ENCODE measurements around the gene DKKL1.

The DKKL1 gene

DNA sequence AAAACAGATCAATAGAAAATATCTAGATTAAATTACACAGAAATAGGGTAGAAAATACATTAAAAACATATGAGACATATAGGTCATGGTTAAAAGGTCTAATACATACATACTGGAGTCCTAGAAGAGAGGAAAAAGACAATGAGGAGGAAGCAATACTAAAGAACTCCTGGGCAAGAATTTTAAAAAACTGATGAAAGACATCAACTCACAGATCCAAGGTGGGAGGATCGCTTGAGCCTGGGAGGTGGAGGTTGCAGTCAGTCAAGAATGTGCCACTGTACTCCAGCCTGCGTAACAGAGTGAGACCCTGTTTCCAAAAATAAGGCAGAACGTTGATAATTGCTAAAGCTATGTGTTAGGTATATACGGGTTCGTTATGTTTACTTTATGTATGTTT, 19.0 kb downstream of the DKKL1 start:
- Histone ChIP-seq H3K4me3 (ENCODE audit: insufficient read depth, low read depth, low read length) (no peak overlapping the region), H3K27me3 (ENCODE audit: control insufficient read depth, insufficient read depth, low read length, poor library complexity, severe bottlenecking) (no peaks in the 10 kb centered on the region), H3K4me1 (ENCODE audit: control insufficient read depth, insufficient read depth, low read length) (no peaks in the 10 kb centered on the region), H3K9me3 (ENCODE audit: control insufficient read depth, low read length) (no peaks in the 10 kb centered on the region), H3K27ac (ENCODE audit: insufficient read depth, low read depth, low read length, poor library complexity, severe bottlenecking) (no peak overlapping the region), H3K36me3 (ENCODE audit: control insufficient read depth, insufficient read depth, low read length) (no peaks in the 10 kb centered on the region)
- WGBS, 2 experiments: 82 to 91% methylated on average over 5 of the region's 5 CpGs

DNA sequence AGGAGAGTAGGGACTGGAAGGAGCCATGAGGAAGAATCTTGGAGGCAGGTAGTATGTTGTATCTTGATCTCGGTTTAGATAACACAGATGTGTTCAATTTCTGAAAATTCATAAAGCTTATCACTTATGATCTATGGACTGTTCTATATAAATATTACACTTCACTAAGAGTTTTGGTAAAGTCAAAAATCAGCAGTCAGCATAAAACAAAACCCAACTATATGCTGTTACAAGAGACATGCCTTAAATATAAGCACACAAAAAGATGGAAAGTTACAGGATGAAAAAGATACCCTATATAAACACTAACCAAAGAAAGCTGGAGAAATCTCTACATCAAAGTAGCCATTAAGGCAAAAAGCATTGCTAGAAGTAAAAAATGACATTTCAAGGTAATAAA, 19.9 kb downstream of the DKKL1 start:
- Histone ChIP-seq H3K9me3 (ENCODE audit: control insufficient read depth, low read length) (no peaks in the 10 kb centered on the region), H3K4me1 (ENCODE audit: control insufficient read depth, insufficient read depth, low read length) (no peaks in the 10 kb centered on the region), H3K27me3 (ENCODE audit: control insufficient read depth, insufficient read depth, low read length, poor library complexity, severe bottlenecking) (no peaks in the 10 kb centered on the region), H3K36me3 (ENCODE audit: control insufficient read depth, insufficient read depth, low read length) (no peaks in the 10 kb centered on the region), H3K4me3 (ENCODE audit: insufficient read depth, low read depth, low read length) (no peak overlapping the region), H3K27ac (ENCODE audit: insufficient read depth, low read depth, low read length, poor library complexity, severe bottlenecking) (no peak overlapping the region)
- 100% methylated on average over 1 of the region's 1 CpG; no CpG with 5 or more reads in 1 of the 2 experiments for WGBS, 2 experiments

DNA sequence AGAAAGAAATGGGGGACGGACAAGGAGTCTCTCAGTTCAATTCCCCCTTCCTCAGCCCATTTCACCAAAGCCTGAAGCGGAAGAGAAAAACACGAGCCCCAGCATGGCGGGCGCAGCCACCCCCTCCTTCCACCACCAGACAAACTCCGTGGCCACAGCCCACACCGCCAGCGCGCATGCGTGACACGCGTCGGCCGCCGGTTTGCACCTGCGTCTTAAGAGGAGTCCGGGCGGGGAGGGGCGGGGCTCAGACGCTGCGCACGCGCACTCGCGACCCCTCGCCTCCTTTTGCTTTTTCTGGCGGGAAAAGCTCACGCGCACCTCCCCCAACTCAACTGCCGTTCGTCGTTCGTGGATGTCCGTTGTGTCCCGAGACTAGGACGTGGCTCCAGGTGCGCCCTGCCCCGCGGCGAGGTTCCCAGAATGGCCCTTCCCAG, 24.3 kb downstream of the DKKL1 start, which contains the start of gene KASH5:
Gene KASH5 (plus strand): TSS at position 314 of the 437 bp plus-strand sequence. CDS start 2,635 bp downstream, outside the sequence.
- no peak within 1 kb of the TSS for H3K27ac ChIP-seq (ENCODE audit: insufficient read depth, low read depth, low read length, poor library complexity, severe bottlenecking)
- H3K4me3 ChIP-seq (ENCODE audit: insufficient read depth, low read depth, low read length): no peak within 1 kb of the TSS
- no peaks in the 10 kb centered on the region for H3K9me3 ChIP-seq (ENCODE audit: control insufficient read depth, low read length)
- H3K4me1 ChIP-seq (ENCODE audit: control insufficient read depth, insufficient read depth, low read length): peaks cover 3% of the 10 kb centered on the region
- WGBS, 2 experiments: 94% methylated on average over 40 of the region's 40 CpGs
- no peaks in the 10 kb centered on the region for H3K27me3 ChIP-seq (ENCODE audit: control insufficient read depth, insufficient read depth, low read length, poor library complexity, severe bottlenecking)
- H3K36me3 ChIP-seq (ENCODE audit: control insufficient read depth, insufficient read depth, low read length): no peaks in the 10 kb centered on the region

DNA sequence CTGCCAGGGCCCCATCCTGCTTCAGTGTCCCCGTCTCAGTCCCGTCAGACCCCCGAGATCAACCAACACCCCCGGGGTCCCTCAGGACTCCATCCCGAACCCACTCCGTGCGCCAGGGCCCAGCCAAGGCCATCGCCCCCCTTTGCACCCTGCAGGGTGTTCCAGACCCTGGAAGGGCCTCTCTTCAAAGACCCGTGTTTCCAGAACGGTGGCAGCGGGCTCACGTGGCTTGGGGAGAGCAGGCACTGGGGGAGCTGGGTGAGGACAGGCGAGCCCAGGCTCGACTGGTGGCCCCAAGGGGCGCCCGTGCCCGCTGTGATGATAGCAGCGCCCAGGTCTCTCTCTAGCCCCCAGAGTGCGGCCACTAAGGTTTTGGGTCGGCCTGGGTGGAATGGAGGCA, 25.7 kb downstream of the DKKL1 start:
- Histone ChIP-seq H3K27ac (ENCODE audit: insufficient read depth, low read depth, low read length, poor library complexity, severe bottlenecking) (no peak overlapping the region), H3K4me3 (ENCODE audit: insufficient read depth, low read depth, low read length) (no peak overlapping the region)
- 92 to 94% methylated on average over 20 of the region's 20 CpGs for WGBS, 2 experiments

DNA sequence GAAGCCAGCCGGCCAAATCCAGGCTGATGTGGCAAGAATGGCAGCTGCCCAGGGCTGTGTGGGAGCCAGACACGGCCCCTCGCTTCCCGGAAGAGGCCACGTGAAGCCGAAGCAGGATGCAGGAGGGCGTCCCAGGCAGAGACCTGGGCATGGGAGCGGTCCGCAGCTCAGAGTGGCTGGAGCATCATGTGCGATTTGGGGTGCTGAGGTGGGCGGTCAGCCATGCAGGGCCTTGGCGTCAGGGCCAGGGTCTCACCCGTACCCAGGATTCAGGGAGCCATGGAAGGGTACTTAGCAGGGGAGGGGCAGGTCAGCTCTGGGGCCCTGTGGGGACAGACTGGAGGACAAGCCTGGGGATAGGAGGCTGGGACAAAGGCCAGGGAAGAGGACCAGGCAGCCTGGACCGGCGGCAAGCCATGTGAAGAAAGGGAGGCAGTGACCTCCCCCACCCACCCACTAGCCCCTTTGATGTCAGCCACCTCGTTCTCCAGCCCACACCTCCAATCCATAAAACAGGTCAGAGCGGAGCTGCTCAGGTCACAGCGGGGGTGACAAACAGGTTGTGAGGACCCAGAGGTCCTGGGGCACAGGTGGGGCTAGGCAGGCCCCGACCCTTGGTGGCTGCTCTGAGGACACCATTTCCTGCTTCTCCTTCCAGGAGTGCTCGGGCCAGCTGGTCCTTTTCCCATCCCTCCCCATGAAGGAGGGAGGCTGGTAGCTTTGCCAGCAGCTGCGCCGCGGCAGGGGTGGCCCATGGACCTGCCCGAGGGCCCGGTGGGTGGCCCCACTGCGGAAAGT, 26.7 kb downstream of the DKKL1 start:
- Histone ChIP-seq H3K36me3 (ENCODE audit: control insufficient read depth, insufficient read depth, low read length) (no peaks in the 10 kb centered on the region), H3K4me3 (ENCODE audit: insufficient read depth, low read depth, low read length) (no peak overlapping the region), H3K27me3 (ENCODE audit: control insufficient read depth, insufficient read depth, low read length, poor library complexity, severe bottlenecking) (no peaks in the 10 kb centered on the region), H3K27ac (ENCODE audit: insufficient read depth, low read depth, low read length, poor library complexity, severe bottlenecking) (no peak overlapping the region), H3K4me1 (ENCODE audit: control insufficient read depth, insufficient read depth, low read length) (peaks cover 7% of the 10 kb centered on the region), H3K9me3 (ENCODE audit: control insufficient read depth, low read length) (no peaks in the 10 kb centered on the region)
- 82 to 83% methylated on average over 26 of the region's 26 CpGs for WGBS, 2 experiments

More for the DNA sequence above, 25.7 kb downstream of the DKKL1 start:
- H3K4me1 ChIP-seq (ENCODE audit: control insufficient read depth, insufficient read depth, low read length): peaks cover 7% of the 10 kb centered on the region
- no peaks in the 10 kb centered on the region for H3K9me3 ChIP-seq (ENCODE audit: control insufficient read depth, low read length)
- H3K27me3 ChIP-seq (ENCODE audit: control insufficient read depth, insufficient read depth, low read length, poor library complexity, severe bottlenecking): no peaks in the 10 kb centered on the region
- no peaks in the 10 kb centered on the region for H3K36me3 ChIP-seq (ENCODE audit: control insufficient read depth, insufficient read depth, low read length)

DNA sequence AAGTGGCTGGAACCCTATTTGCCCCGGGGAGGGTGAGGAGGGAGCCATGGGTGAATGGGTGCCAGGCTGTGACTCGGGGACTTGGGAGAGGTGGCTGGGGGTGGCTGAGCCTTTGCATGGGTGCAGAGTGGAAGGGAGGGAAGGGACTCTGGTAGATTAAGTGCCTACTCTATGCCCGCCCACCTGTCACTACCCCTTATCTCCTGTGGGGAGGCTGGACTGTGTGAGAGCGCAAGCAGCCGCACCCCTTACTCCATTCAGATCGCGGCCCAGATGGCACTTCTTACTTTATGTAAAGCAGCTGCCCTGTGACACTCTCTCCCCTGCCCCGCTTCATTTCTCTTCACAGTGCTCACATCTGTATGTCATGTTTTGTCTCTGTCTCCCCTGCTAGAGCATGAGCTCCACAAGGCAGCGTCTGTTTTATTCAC, 27.3 kb downstream of the DKKL1 start:
- Histone ChIP-seq H3K4me1 (ENCODE audit: control insufficient read depth, insufficient read depth, low read length) (peaks cover 13% of the 10 kb centered on the region), H3K36me3 (ENCODE audit: control insufficient read depth, insufficient read depth, low read length) (no peaks in the 10 kb centered on the region), H3K27ac (ENCODE audit: insufficient read depth, low read depth, low read length, poor library complexity, severe bottlenecking) (no peak overlapping the region), H3K27me3 (ENCODE audit: control insufficient read depth, insufficient read depth, low read length, poor library complexity, severe bottlenecking) (no peaks in the 10 kb centered on the region), H3K4me3 (ENCODE audit: insufficient read depth, low read depth, low read length) (no peak overlapping the region), H3K9me3 (ENCODE audit: control insufficient read depth, low read length) (no peaks in the 10 kb centered on the region)
- WGBS, 2 experiments: 80 to 81% methylated on average over 9 of the region's 9 CpGs

DNA sequence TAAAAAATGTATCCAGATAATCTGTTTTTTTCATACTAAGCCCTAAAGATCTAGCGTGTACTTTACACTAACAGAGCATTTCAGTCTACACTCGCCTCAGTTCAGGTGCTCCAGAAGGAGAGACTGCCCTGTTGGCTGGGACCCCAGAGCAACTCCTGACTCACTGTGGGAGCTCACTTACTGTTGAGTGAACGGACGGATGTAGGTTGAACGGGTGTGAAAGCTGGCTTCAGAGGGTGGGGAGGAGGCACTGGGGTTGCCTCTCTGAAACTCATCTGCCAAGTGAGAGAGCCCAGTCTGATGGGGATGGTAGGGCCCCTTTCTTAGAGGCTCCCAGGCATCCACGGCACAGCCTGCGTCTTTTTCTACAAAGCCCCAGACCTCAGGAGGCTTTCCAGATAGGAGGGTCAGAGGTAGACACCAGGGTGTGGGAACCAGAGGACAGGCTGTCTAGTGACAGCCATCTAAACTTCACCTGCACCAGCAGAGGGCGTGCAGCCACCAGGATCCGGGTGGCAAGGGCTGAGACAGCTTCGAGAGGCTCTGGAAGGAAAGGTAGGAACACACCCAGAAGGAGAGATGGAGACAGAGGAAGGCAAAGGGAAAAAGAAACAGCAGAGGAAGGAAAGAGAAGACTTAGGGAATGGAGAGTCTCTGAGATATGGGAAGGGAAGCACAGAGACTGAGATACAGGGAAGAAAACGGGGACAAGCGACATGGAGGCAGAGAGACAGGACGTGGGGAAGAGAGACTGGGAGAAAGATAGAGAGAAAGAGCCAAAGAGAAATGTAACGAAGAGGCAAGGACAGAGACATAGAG, 28.1 kb downstream of the DKKL1 start:
- no peaks in the 10 kb centered on the region for H3K36me3 ChIP-seq (ENCODE audit: control insufficient read depth, insufficient read depth, low read length)
- no peaks in the 10 kb centered on the region for H3K9me3 ChIP-seq (ENCODE audit: control insufficient read depth, low read length)
- H3K27me3 ChIP-seq (ENCODE audit: control insufficient read depth, insufficient read depth, low read length, poor library complexity, severe bottlenecking): no peaks in the 10 kb centered on the region
- H3K27ac ChIP-seq (ENCODE audit: insufficient read depth, low read depth, low read length, poor library complexity, severe bottlenecking): no peak overlapping the region
- 44 to 45% methylated on average over 14 of the region's 14 CpGs for WGBS, 2 experiments
- peaks cover 16% of the 10 kb centered on the region for H3K4me1 ChIP-seq (ENCODE audit: control insufficient read depth, insufficient read depth, low read length)
- H3K4me3 ChIP-seq (ENCODE audit: insufficient read depth, low read depth, low read length): no peak overlapping the region

DNA sequence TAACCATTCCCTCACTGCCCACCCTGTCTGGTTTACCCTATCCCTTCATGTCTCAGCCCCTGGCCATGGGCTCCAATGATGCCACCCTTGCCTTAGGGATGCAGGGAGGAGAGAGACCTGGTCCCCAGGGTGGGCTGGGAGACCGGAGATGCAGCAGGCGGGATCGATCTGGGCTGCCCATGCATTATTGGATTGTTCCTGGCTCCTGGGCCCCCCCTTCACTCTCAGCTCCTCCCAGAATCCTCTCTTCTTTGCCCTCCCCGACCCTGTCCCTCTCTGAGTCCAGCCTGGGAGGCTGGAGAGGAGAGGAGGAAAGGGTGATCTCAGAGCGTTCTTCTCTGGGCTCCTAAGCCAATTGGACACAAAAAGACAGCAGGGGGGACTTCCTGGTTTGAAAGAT, 30.2 kb downstream of the DKKL1 start:
- Histone ChIP-seq H3K4me3 (ENCODE audit: insufficient read depth, low read depth, low read length) (no peak overlapping the region), H3K4me1 (ENCODE audit: control insufficient read depth, insufficient read depth, low read length) (peaks cover 22% of the 10 kb centered on the region), H3K27ac (ENCODE audit: insufficient read depth, low read depth, low read length, poor library complexity, severe bottlenecking) (no peak overlapping the region), H3K9me3 (ENCODE audit: control insufficient read depth, low read length) (no peaks in the 10 kb centered on the region), H3K27me3 (ENCODE audit: control insufficient read depth, insufficient read depth, low read length, poor library complexity, severe bottlenecking) (no peaks in the 10 kb centered on the region), H3K36me3 (ENCODE audit: control insufficient read depth, insufficient read depth, low read length) (no peaks in the 10 kb centered on the region)
- WGBS, 2 experiments: 70 to 71% methylated on average over 4 to 5 of the region's 5 CpGs

DNA sequence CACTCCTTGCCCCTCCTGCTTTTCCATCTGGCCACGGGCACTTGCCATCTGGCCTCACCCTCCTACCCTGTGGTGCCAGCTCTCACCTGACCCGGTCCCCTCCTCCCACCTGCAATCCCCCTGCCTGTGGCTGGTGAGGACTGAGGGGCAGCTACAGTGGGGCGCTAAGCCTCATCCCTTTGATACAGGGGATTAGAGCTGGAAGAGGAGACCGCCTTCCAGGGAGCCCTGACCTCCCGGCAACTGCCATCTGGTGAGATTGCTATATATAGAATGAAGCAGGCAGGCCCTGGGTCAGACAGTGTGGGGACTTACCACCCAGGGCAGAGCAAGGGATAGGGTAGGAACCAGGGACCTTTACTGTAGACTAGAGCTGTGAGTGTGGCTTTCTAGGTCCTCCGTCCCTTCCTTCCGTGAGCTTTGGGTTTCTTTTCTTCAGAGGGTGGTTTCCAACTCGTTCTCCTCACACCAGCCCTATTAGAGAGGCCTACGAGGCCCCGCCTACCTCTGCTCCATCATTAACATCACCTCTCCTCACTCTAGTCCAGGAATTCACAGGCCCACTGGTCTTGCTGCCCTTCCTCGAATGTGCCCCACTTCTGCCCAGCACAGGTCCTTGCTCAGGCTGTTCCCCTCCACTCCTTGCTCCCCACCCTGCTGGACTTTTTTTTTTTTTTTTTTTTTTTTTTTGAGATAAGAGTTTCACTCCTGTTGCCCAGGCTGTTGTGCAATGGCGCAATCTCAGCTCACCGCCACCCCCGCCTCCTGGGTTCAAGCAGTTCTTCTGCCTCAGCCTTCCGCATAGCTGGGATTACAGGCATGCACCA, 32.1 kb downstream of the DKKL1 start:
- no peak overlapping the region for H3K27ac ChIP-seq (ENCODE audit: insufficient read depth, low read depth, low read length, poor library complexity, severe bottlenecking)
- H3K9me3 ChIP-seq (ENCODE audit: control insufficient read depth, low read length): no peaks in the 10 kb centered on the region
- H3K27me3 ChIP-seq (ENCODE audit: control insufficient read depth, insufficient read depth, low read length, poor library complexity, severe bottlenecking): no peaks in the 10 kb centered on the region
- 68 to 74% methylated on average over 15 of the region's 15 CpGs for WGBS, 2 experiments
- H3K36me3 ChIP-seq (ENCODE audit: control insufficient read depth, insufficient read depth, low read length): no peaks in the 10 kb centered on the region
- H3K4me1 ChIP-seq (ENCODE audit: control insufficient read depth, insufficient read depth, low read length): peaks cover 31% of the 10 kb centered on the region
- H3K4me3 ChIP-seq (ENCODE audit: insufficient read depth, low read depth, low read length): no peak overlapping the region
